Body of pancreas (tissue), 4 donors: ENCODE measurements around the gene MROH7. TPM values are rescaled to one million over a fixed set of nuclear protein-coding genes. Genes with fewer than 3 reads are reported as not detected.

Experiments used
- ATAC-seq: fragments of 150-250 bp; one replicate; pipeline ENCODE4 v1.9.1; 2016
- DNase-seq, 4 donors: peaks; one replicate each; pipeline ENCODE4 v3.0.0-alpha.2; 2019
- H3K27ac ChIP-seq, 4 donors: fragments of 200-600 bp; sonication (generic); 1 replicate in 3 of 4; 2 replicates in 1 of 4; pipeline versions ENCODE4 v1.5.1 to v1.6.1; 2016 to 2019; ENCODE audit warnings: mild to moderate bottlenecking in 1 of 4, mixed read lengths in 1 of 4, moderate library complexity in 1 of 4
- H3K27me3 ChIP-seq, 2 donors: fragments of 200-600 bp; sonication (generic); one replicate each; pipeline ENCODE4 v1.6.0; 2016; ENCODE audit warnings: mild to moderate bottlenecking in 1 of 2
- H3K36me3 ChIP-seq, 2 donors: fragments of 200-600 bp; sonication (generic); replicated peaks in 1 of 2; 2 replicates each; pipeline ENCODE4 v1.5.1; 2016; ENCODE audit warnings: low read depth in 2 of 2; ENCODE audit not compliant: insufficient read depth in 1 of 2
- H3K4me1 ChIP-seq: fragments of 200-600 bp; sonication (generic); one replicate; pipeline ENCODE4 v1.6.0; 2016
- H3K4me3 ChIP-seq, 2 donors: fragments of 200-600 bp; sonication (generic); 1 replicate in 1 of 2; 2 replicates in 1 of 2; pipeline ENCODE4 v1.5.1; 2016 to 2019
- H3K9me3 ChIP-seq, 3 donors: fragments of 200-600 bp; sonication (generic); 1 replicate in 2 of 3; 2 replicates in 1 of 3; pipeline ENCODE4 v1.5.1; 2016
- POLR2A ChIP-seq, 3 donors: fragments of 450-650 bp; IDR thresholded peaks; one replicate each; pipeline ENCODE4 v1.6.1; 2016; ENCODE audit warnings: antibody characterized with exemption in 3 of 3, mild to moderate bottlenecking in 2 of 3
- WGBS, 2 donors: methylation state at CpG; one replicate each; pipeline ENCODE4 v1.1.5; 2017; 5-methylcytosine and 5-hydroxymethylcytosine counted together
- intact Hi-C: fragments of 100-400 bp; cut with DNase I; formaldehyde crosslinking; loops from one replicate; pipeline ENCODE4 v1.15.1; 2023
- total RNA-seq, 2 donors: library from RNA; depleted of rRNA; stranded (reverse); fragments of >200 nt; gene quantifications; one replicate each; pipeline ENCODE4 v1.1.0, GENCODE V29; 2016
- TF ChIP-seq, protein P1 (sequence below), 7 experiments: fragments of 450-650 bp in 4 of 7; fragments of 200-600 bp in 3 of 7; sonication (generic) in 3 of 7; IDR thresholded peaks; one replicate each; pipeline ENCODE4 v1.5.1; 2016 to 2019; ENCODE audit warnings: antibody characterized with exemption in 7 of 7

The MROH7 gene
- total RNA-seq, 2 donors from 2014 or later = 0.66 to 2.6 TPM

DNA sequence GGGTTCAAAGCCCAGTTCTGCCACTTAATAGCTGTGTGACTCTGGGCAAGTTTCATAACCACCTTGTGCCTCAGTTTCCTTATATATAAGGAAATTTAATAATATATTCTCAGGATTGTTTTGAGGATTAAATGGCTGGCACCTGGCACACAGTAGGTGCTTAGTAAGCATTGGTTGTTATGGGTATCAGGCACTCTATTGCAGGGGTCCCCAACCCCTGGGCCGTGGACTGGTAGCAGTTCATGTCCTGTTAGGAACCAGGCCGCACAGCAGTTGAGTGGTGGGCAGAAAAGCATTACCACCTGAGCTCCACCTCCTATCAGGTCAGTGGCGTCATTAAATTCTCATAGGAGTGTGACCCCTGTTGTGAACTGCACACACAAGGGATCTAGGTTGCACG lies 104.3 kb downstream of the MROH7 start:
- H3K36me3 ChIP-seq = peaks cover 0 to 2% of the 10 kb centered on the region in 2 donors
- no peaks in the 10 kb centered on the region for H3K4me1 ChIP-seq
- no peaks in the 10 kb centered on the region for H3K9me3 ChIP-seq
- WGBS, 2 donors = 95 to 97% methylated on average over 3 to 4 of the region's 4 CpGs
- H3K27ac ChIP-seq = no peak overlapping the region
- ATAC-seq (no peak), DNase-seq (no peak)
- intact Hi-C loops = no loop called here
- TF ChIP-seq, protein P1, sequence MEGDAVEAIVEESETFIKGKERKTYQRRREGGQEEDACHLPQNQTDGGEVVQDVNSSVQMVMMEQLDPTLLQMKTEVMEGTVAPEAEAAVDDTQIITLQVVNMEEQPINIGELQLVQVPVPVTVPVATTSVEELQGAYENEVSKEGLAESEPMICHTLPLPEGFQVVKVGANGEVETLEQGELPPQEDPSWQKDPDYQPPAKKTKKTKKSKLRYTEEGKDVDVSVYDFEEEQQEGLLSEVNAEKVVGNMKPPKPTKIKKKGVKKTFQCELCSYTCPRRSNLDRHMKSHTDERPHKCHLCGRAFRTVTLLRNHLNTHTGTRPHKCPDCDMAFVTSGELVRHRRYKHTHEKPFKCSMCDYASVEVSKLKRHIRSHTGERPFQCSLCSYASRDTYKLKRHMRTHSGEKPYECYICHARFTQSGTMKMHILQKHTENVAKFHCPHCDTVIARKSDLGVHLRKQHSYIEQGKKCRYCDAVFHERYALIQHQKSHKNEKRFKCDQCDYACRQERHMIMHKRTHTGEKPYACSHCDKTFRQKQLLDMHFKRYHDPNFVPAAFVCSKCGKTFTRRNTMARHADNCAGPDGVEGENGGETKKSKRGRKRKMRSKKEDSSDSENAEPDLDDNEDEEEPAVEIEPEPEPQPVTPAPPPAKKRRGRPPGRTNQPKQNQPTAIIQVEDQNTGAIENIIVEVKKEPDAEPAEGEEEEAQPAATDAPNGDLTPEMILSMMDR (IDR thresholded peaks at IDR 0.05) = no peak
- no peak for TF ChIP-seq POLR2A (IDR thresholded peaks at IDR 0.05)
- H3K27me3 ChIP-seq = no peaks in the 10 kb centered on the region
- H3K4me3 ChIP-seq = no peak overlapping the region

DNA sequence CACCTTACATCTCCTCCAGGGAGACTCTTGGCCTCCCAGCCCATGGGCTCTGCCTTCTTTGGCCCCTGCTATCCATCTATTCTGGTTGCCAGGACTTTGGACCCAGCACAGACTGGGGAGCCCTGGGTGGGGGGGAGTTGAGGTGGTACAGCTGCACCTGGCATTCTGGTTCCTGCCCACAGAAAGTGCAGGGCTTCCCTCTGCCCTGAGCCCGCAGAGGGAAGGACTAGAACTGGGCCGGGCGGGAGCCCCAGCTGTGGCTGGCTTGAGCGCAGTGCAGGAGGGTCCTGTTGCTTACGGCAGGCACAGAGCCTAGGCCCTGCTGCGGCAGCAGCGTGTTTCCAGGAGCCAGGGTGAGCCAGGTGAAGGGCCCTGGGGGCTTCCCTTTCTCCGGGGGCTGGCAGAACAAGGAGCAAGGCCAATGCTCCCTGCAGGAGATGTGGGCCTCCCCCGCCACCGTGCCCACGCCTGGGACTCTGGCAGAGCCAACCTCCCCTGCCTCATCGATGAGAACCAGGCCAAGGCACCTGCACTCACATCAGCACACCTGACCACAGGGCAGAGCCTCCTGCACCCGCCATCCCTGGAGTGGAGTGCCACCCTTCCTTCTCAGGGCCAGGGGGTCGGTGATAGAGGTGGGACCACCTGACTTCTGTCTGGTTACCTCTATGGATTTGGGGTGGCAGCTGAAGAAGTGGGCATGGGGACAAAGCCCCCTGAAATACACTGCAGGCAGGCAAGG lies 106.7 kb downstream of the MROH7 start:
- no peaks in the 10 kb centered on the region for H3K9me3 ChIP-seq
- no peaks in the 10 kb centered on the region for H3K27me3 ChIP-seq
- intact Hi-C loops = no loop called here
- ATAC-seq (no peak), DNase-seq (no peak)
- H3K27ac ChIP-seq = no peak overlapping the region
- H3K36me3 ChIP-seq = no peaks in the 10 kb centered on the region
- 70 to 81% methylated on average over 3 to 14 of the region's 14 CpGs for WGBS, 2 donors
- H3K4me1 ChIP-seq = no peaks in the 10 kb centered on the region
- no peak overlapping the region for H3K4me3 ChIP-seq
- no peak for TF ChIP-seq POLR2A (IDR thresholded peaks at IDR 0.05)
- TF ChIP-seq, protein P1 (IDR thresholded peaks at IDR 0.05) = no peak

DNA sequence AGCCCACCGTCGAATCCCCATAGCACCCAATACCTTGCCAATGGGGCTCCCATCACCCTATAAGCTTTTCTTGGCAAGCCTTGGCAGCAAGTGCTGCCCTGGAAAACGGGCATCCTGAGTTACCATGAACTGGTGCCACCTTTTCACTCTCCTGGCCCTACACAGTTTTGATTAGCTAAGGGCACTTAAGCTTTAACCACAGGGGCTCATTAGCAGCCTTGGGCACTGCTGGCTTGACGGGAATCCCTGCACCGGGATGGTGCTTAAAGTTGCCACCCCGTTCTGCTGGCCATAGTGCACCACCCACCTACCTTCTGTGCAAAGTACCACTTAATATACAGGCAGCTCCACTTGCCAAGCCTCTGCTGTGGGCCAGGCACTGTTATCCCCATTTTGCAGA lies 109.0 kb downstream of the MROH7 start:
- intact Hi-C loops = no loop called here
- DNase-seq = no peak

DNA sequence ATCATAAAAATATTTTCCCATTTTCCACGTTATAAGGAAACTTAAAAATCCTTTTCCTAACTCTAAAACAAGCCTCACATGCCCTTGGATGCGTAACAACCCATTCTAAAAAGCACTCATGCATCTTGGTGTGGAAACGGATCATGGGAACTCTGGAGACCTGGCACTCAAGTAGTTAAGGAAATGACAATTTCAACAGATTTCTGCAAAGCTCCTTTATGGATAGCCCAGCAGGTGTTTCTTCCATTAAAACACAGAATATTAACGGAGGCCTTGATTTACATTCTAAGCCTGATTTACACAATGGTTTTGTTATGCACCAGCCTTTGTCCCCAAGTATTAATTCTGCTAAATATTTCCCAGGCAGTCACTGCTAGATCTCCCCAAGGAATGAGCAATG lies 109.8 kb downstream of the MROH7 start:
- Histone ChIP-seq H3K9me3 (no peaks in the 10 kb centered on the region), H3K36me3 (no peaks in the 10 kb centered on the region), H3K4me3 (no peak overlapping the region), H3K27ac (no peak overlapping the region), H3K27me3 (no peaks in the 10 kb centered on the region), H3K4me1 (no peaks in the 10 kb centered on the region)
- DNase-seq = no peak
- no peak for TF ChIP-seq POLR2A (IDR thresholded peaks at IDR 0.05)
- TF ChIP-seq, protein P1 (IDR thresholded peaks at IDR 0.05) = no peak
- no peak for ATAC-seq
- intact Hi-C loops = no loop called here
- WGBS, 2 donors = 57 to 65% methylated on average over 4 of the region's 4 CpGs

More for the DNA sequence above, 109.0 kb downstream of the MROH7 start:
- Histone ChIP-seq H3K4me1 (no peaks in the 10 kb centered on the region), H3K27ac (no peak overlapping the region), H3K36me3 (no peaks in the 10 kb centered on the region), H3K27me3 (no peaks in the 10 kb centered on the region), H3K4me3 (no peak overlapping the region), H3K9me3 (no peaks in the 10 kb centered on the region)
- WGBS, 2 donors = 72 to 75% methylated on average over 4 to 6 of the region's 6 CpGs
- ATAC-seq = no peak
- TF ChIP-seq, protein P1 (IDR thresholded peaks at IDR 0.05) = no peak
- no peak for TF ChIP-seq POLR2A (IDR thresholded peaks at IDR 0.05)

DNA sequence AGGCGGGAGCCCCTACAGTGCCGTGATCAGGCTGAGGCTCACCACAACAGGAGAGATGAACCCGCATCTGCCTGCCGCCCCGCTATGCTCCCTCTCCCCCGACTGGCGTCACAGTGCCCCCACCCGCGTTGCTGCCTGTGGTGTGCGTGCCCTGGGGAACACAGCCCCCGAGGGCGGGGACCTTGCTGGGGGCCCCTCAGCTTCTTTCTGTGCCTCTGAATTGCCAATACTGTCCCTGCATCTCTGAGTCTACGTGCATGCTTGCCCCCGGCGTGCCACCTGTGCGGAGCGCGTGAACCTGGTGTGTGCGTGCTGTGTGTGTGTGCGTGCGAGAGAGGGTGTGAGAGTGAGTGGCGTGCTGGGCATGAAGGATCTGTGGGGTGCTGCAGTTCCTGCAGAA lies 112.5 kb downstream of the MROH7 start:
- Histone ChIP-seq H3K4me1 (no peaks in the 10 kb centered on the region), H3K27ac (no peak overlapping the region), H3K9me3 (no peaks in the 10 kb centered on the region), H3K27me3 (no peaks in the 10 kb centered on the region), H3K36me3 (peaks cover 0 to 7% of the 10 kb centered on the region in 2 donors), H3K4me3 (no peak overlapping the region)
- intact Hi-C loops = no loop called here
- ATAC-seq = no peak
- 94 to 98% methylated on average over 14 to 22 of the region's 22 CpGs for WGBS, 2 donors
- TF ChIP-seq, protein P1 (IDR thresholded peaks at IDR 0.05) = no peak
- no peak for TF ChIP-seq POLR2A (IDR thresholded peaks at IDR 0.05)
- no peak for DNase-seq
